Liver (tissue), 9 donors: ENCODE results near the gene PRR16. TPM values are rescaled to one million over a fixed set of nuclear protein-coding genes. Genes with fewer than 3 reads are reported as not detected.

Experiments
- DNase-seq: peaks from one replicate; pipeline ENCODE4 v3.0.0-alpha.2; 2017; ENCODE audit warnings: low spot score
- H3K27ac ChIP-seq, 2 donors: one replicate each; pipeline ENCODE4 v1.7.0; 2013; ENCODE audit warnings: inconsistent platforms in 2 of 2, low read length in 2 of 2, control low read depth in 1 of 2, low read depth in 1 of 2, mild to moderate bottlenecking in 1 of 2
- H3K27me3 ChIP-seq, 4 donors: one replicate each; pipeline versions ENCODE4 v1.6.1 to v1.7.0; 2013; ENCODE audit warnings: low read length in 3 of 4, inconsistent platforms in 1 of 4, mild to moderate bottlenecking in 1 of 4, moderate library complexity in 1 of 4; ENCODE audit not compliant: control insufficient read depth in 4 of 4, insufficient read depth in 4 of 4
- H3K36me3 ChIP-seq, 4 donors: one replicate each; pipeline versions ENCODE4 v1.6.1 to v1.7.0; 2013; ENCODE audit warnings: low read length in 3 of 4, mild to moderate bottlenecking in 3 of 4, low read depth in 1 of 4, moderate library complexity in 1 of 4; ENCODE audit not compliant: control insufficient read depth in 4 of 4, insufficient read depth in 3 of 4
- H3K4me1 ChIP-seq, 4 donors: one replicate each; pipeline versions ENCODE4 v1.6.1 to v1.7.0; 2013; ENCODE audit warnings: low read length in 3 of 4, mild to moderate bottlenecking in 3 of 4, moderate library complexity in 1 of 4; ENCODE audit not compliant: control insufficient read depth in 4 of 4, insufficient read depth in 4 of 4
- H3K4me3 ChIP-seq, 3 donors: one replicate each; pipeline versions ENCODE4 v1.6.1 to v1.7.0; 2013; ENCODE audit warnings: low read length in 3 of 3, control low read depth in 1 of 3, low read depth in 1 of 3, mild to moderate bottlenecking in 1 of 3
- H3K9ac ChIP-seq, 2 donors: one replicate each; pipeline ENCODE4 v1.7.0; 2013; ENCODE audit warnings: low read length in 2 of 2, mild to moderate bottlenecking in 2 of 2, moderate library complexity in 2 of 2, control low read depth in 1 of 2, low read depth in 1 of 2
- H3K9me3 ChIP-seq, 4 donors: one replicate each; pipeline versions ENCODE4 v1.6.1 to v1.7.0; 2013; ENCODE audit warnings: low read length in 3 of 4; ENCODE audit not compliant: control insufficient read depth in 4 of 4
- ATF3 ChIP-seq: IDR thresholded peaks from 2 replicates; pipeline ENCODE4 v1.6.1; 2016; ENCODE audit warnings: antibody characterized with exemption
- CTCF ChIP-seq: fragments of 150-350 bp; IDR thresholded peaks from 2 replicates; pipeline ENCODE4 v1.5.1; 2017; ENCODE audit warnings: improper control_type of control experiment, low read depth, low read length; ENCODE audit not compliant: missing input control
- EGR1 ChIP-seq, 2 donors: IDR thresholded peaks; 2 replicates each; pipeline ENCODE4 v1.6.1; 2016 to 2018; ENCODE audit warnings: antibody characterized with exemption in 2 of 2, low read depth in 2 of 2
- FOXA2 ChIP-seq: IDR thresholded peaks from 2 replicates; pipeline ENCODE4 v1.6.1; 2016; ENCODE audit warnings: antibody characterized with exemption
- GABPA ChIP-seq, 2 donors: IDR thresholded peaks in 1 of 2; conservative IDR thresholded peaks in 1 of 2; 2 replicates each; pipeline ENCODE4 v1.6.1; 2016; ENCODE audit warnings: antibody characterized with exemption in 2 of 2, mild to moderate bottlenecking in 1 of 2, moderate library complexity in 1 of 2
- HNF4A ChIP-seq, 2 donors: conservative IDR thresholded peaks; 2 replicates each; pipeline ENCODE4 v1.6.1; 2016; ENCODE audit warnings: antibody characterized with exemption in 2 of 2, mild to moderate bottlenecking in 2 of 2
- HNF4G ChIP-seq: IDR thresholded peaks from 2 replicates; pipeline ENCODE4 v1.6.1; 2016; ENCODE audit warnings: antibody characterized with exemption
- JUND ChIP-seq, 2 donors: IDR thresholded peaks; 2 replicates each; pipeline ENCODE4 v1.6.1; 2016; ENCODE audit warnings: antibody characterized with exemption in 2 of 2
- NR2F2 ChIP-seq: IDR thresholded peaks from 2 replicates; pipeline ENCODE4 v1.6.1; 2016; ENCODE audit warnings: antibody characterized with exemption
- RAD21 ChIP-seq, 2 donors: IDR thresholded peaks; 2 replicates each; pipeline ENCODE4 v1.6.1; 2016; ENCODE audit warnings: antibody characterized with exemption in 2 of 2, mild to moderate bottlenecking in 2 of 2
- REST ChIP-seq: IDR thresholded peaks from 2 replicates; pipeline ENCODE4 v1.6.1; 2016; ENCODE audit warnings: antibody characterized with exemption, mild to moderate bottlenecking
- RXRA ChIP-seq, 2 donors: IDR thresholded peaks; 2 replicates each; pipeline ENCODE4 v1.6.1; 2017 to 2018; ENCODE audit warnings: antibody characterized with exemption in 2 of 2, mild to moderate bottlenecking in 1 of 2
- SP1 ChIP-seq: IDR thresholded peaks from 2 replicates; pipeline ENCODE4 v1.6.1; 2018; ENCODE audit warnings: antibody characterized with exemption, mild to moderate bottlenecking
- TAF1 ChIP-seq: conservative IDR thresholded peaks from 2 replicates; pipeline ENCODE4 v1.6.1; 2016; ENCODE audit warnings: antibody characterized with exemption, mild to moderate bottlenecking
- YY1 ChIP-seq: IDR thresholded peaks from 2 replicates; pipeline ENCODE4 v1.6.1; 2016; ENCODE audit warnings: antibody characterized with exemption, mild to moderate bottlenecking
- ZBTB33 ChIP-seq: IDR thresholded peaks from 2 replicates; pipeline ENCODE4 v1.6.1; 2016; ENCODE audit warnings: antibody characterized with exemption
- WGBS: extraction: QIAGEN DNeasy Blood & Tissue Kit; methylation state at CpG from one replicate; pipeline ENCODE4 v1.1.7; 2013; 5-methylcytosine and 5-hydroxymethylcytosine counted together
- polyA plus RNA-seq, 2 donors: library from polyadenylated mRNA; stranded (reverse) in 1 of 2; unstranded in 1 of 2; fragments of 200-250 nt in 1 of 2; fragments of >200 nt in 1 of 2; fragmentation: Nextera tagmentation in 1 of 2; extraction: Ambion mirVana in 1 of 2; gene quantifications; one replicate each; pipeline versions ENCODE4 v1.2.1 to v1.2.3, GENCODE V29; 2013 to 2015
- total RNA-seq, 2 donors: library from RNA; depleted of rRNA; stranded (reverse); fragments of >200 nt; gene quantifications; one replicate each; pipeline ENCODE4 v1.2.3, GENCODE V29; 2014
- donor health status: healthy.
- donor health status: healthy.
- donor health status: healthy.
- donor health status: healthy.
- donor health status: healthy.

PRR16 gene
- total and polyA plus RNA-seq, 4 donors, result 0.14 to 0.42 (median 0.21) TPM

GRCh38 chr5:120621339-120621738 is 157.2 kb downstream of the PRR16 start:
- 37% methylated on average over 2 of the region's 2 CpGs for WGBS
- Histone ChIP-seq H3K9ac (no peak overlapping the region), H3K36me3 (no peaks in the 10 kb centered on the region), H3K4me3 (no peak overlapping the region), H3K27ac (no peak overlapping the region), H3K9me3 (no peaks in the 10 kb centered on the region), H3K4me1 (no peaks in the 10 kb centered on the region), H3K27me3 (peaks cover 0 to 2% (median 0%) of the 10 kb centered on the region in 4 donors)
- TF ChIP-seq YY1 (no peak), TAF1 (no peak), RXRA (IDR thresholded peaks at IDR 0.05) (no peak), ATF3 (no peak), FOXA2 (no peak), HNF4A (conservative IDR thresholded peaks at IDR 0.05) (no peak), NR2F2 (no peak), SP1 (no peak), HNF4G (no peak)
- DNase-seq, result no peak

GRCh38 chr5:120624021-120624563 is 160.0 kb downstream of the PRR16 start:
- Histone ChIP-seq H3K9me3 (no peaks in the 10 kb centered on the region), H3K27ac (no peak overlapping the region), H3K9ac (no peak overlapping the region), H3K27me3 (peaks cover 0 to 2% (median 0%) of the 10 kb centered on the region in 4 donors), H3K36me3 (no peaks in the 10 kb centered on the region), H3K4me3 (no peak overlapping the region), H3K4me1 (no peaks in the 10 kb centered on the region)
- TF ChIP-seq ZBTB33 (no peak), ATF3 (no peak), HNF4A (conservative IDR thresholded peaks at IDR 0.05) (no peak), REST (no peak), RAD21 (IDR thresholded peaks at IDR 0.05) (no peak), JUND (IDR thresholded peaks at IDR 0.05) (no peak), RXRA (IDR thresholded peaks at IDR 0.05) (no peak), HNF4G (no peak), SP1 (no peak), GABPA (IDR thresholded peaks at IDR 0.05 in 1 of 2, conservative IDR thresholded peaks at IDR 0.05 in 1 of 2) (no peak), TAF1 (no peak), FOXA2 (no peak), CTCF (no peak), EGR1 (IDR thresholded peaks at IDR 0.05; ENCODE audit: low read depth in 2 of 2) (no peak), NR2F2 (no peak)
- 59% methylated on average over 1 of the region's 1 CpG for WGBS
- no peak for DNase-seq
